Breast epithelium (tissue), 4 donors: ENCODE results near the gene HCN1. TPM values are rescaled to one million over a fixed set of nuclear protein-coding genes. Genes with fewer than 3 reads are reported as not detected.

ENCODE experiments used
- DNase-seq, 2 donors: peaks; one replicate each; pipeline ENCODE4 v3.0.0-alpha.2; 2019; ENCODE audit warnings: low spot score in 2 of 2
- H3K27ac ChIP-seq, 2 donors: fragments of 200-600 bp; sonication (generic) in 1 of 2; one replicate each; pipeline ENCODE4 v1.5.1; 2016 to 2019; ENCODE audit warnings: mild to moderate bottlenecking in 1 of 2
- H3K27me3 ChIP-seq, 2 donors: fragments of 200-600 bp; sonication (generic) in 1 of 2; one replicate each; pipeline versions ENCODE4 v1.5.1 to v1.6.0; 2017 to 2019; ENCODE audit warnings: control low read depth in 1 of 2, mild to moderate bottlenecking in 1 of 2
- H3K36me3 ChIP-seq: fragments of 200-600 bp; one replicate; pipeline ENCODE4 v1.5.1; 2019
- H3K4me1 ChIP-seq, 2 donors: fragments of 200-600 bp; sonication (generic); one replicate each; pipeline ENCODE4 v1.5.1; 2016 to 2019; ENCODE audit warnings: control low read depth in 1 of 2
- H3K4me3 ChIP-seq, 3 donors: fragments of 200-600 bp; sonication (generic); 1 replicate in 2 of 3; 2 replicates in 1 of 3; pipeline ENCODE4 v1.5.1; 2016 to 2019; ENCODE audit warnings: mild to moderate bottlenecking in 3 of 3, moderate library complexity in 2 of 3
- H3K9me3 ChIP-seq, 2 donors: fragments of 200-600 bp; sonication (generic) in 1 of 2; one replicate each; pipeline ENCODE4 v1.5.1; 2016 to 2019; ENCODE audit warnings: control low read depth in 1 of 2
- CTCF ChIP-seq, 3 donors: fragments of 450-650 bp; IDR thresholded peaks; one replicate each; pipeline ENCODE4 v1.5.1; 2016 to 2017; ENCODE audit warnings: antibody characterized with exemption in 3 of 3, mild to moderate bottlenecking in 3 of 3, moderate library complexity in 3 of 3
- POLR2A ChIP-seq: fragments of 450-650 bp; IDR thresholded peaks from one replicate; pipeline ENCODE4 v1.6.1; 2016; ENCODE audit warnings: antibody characterized with exemption, mild to moderate bottlenecking, moderate library complexity
- POLR2AphosphoS5 ChIP-seq, 3 donors: sonication (generic); formaldehyde crosslinking; IDR thresholded peaks; one replicate each; pipeline ENCODE4 v1.6.1; 2017; ENCODE audit warnings: antibody characterized with exemption in 3 of 3
- intact Hi-C: fragments of 100-400 bp; cut with DNase I; formaldehyde crosslinking; loops from one replicate; pipeline ENCODE4 v1.15.1; 2023; ENCODE audit warnings: low total_unique reads
- total RNA-seq, 3 donors: library from RNA; depleted of rRNA; stranded (reverse); fragments of >200 nt; gene quantifications; one replicate each; pipeline ENCODE4 v1.1.0, GENCODE V29; 2016

Gene HCN1
- total RNA-seq, 3 donors from 2014 or later: under 0.01 to 0.33 (median 0.29) TPM

- H3K27ac ChIP-seq: no peak overlapping the region
- H3K36me3 ChIP-seq: no peaks in the 10 kb centered on the region
- H3K9me3 ChIP-seq: no peaks in the 10 kb centered on the region
- peaks cover 0 to 17% of the 10 kb centered on the region in 2 donors for H3K27me3 ChIP-seq
- no peak overlapping the region for H3K4me3 ChIP-seq
- TF ChIP-seq POLR2AphosphoS5 (IDR thresholded peaks at IDR 0.05) (no peak), POLR2A (no peak), CTCF (IDR thresholded peaks at IDR 0.05) (no peak)
- H3K4me1 ChIP-seq: no peaks in the 10 kb centered on the region
- intact Hi-C loops: no loop called here
- no peak for DNase-seq
Observed at GRCh38 chr5:45687701-45688100, 8.5 kb downstream of the HCN1 start.

DNA sequence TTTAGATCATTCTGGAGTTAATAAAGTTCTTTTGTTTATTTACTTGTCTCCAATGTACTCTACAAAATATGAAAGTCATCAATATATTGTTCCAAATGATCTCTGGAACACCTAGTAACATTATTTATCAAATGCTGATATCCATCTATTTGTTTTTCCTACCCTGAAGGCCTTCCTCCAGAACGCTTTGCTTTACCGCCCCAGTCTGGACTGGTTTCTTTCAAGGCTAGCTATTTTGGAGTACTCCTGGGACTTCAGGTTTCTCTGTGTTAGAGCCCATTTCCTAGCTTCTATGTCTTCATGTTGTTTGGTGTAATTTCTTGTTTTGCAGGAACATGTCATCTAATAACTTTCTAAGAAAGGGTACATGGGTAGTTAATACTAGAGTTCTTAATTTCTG lies 9.6 kb downstream of the HCN1 start:
- Histone ChIP-seq H3K27ac (no peak overlapping the region), H3K9me3 (no peaks in the 10 kb centered on the region), H3K4me1 (no peaks in the 10 kb centered on the region), H3K27me3 (peaks cover 0 to 8% of the 10 kb centered on the region in 2 donors), H3K36me3 (no peaks in the 10 kb centered on the region), H3K4me3 (no peak overlapping the region)
- TF ChIP-seq POLR2AphosphoS5 (IDR thresholded peaks at IDR 0.05) (no peak), POLR2A (no peak), CTCF (IDR thresholded peaks at IDR 0.05) (no peak)
- intact Hi-C loops: no loop called here
- DNase-seq: no peak

- H3K4me3 ChIP-seq: no peak overlapping the region
- intact Hi-C loops: no loop called here
- TF ChIP-seq POLR2AphosphoS5 (IDR thresholded peaks at IDR 0.05): no peak
- no peak for TF ChIP-seq POLR2A
- TF ChIP-seq CTCF (IDR thresholded peaks at IDR 0.05): no peak
- no peak overlapping the region for H3K27ac ChIP-seq
- DNase-seq: no peak
- no peaks in the 10 kb centered on the region for H3K27me3 ChIP-seq
- H3K9me3 ChIP-seq: no peaks in the 10 kb centered on the region
- peaks cover 4% of the 10 kb centered on the region for H3K36me3 ChIP-seq
- H3K4me1 ChIP-seq: no peaks in the 10 kb centered on the region
Observed at GRCh38 chr5:45684118-45684517, 12.1 kb downstream of the HCN1 start.

DNA sequence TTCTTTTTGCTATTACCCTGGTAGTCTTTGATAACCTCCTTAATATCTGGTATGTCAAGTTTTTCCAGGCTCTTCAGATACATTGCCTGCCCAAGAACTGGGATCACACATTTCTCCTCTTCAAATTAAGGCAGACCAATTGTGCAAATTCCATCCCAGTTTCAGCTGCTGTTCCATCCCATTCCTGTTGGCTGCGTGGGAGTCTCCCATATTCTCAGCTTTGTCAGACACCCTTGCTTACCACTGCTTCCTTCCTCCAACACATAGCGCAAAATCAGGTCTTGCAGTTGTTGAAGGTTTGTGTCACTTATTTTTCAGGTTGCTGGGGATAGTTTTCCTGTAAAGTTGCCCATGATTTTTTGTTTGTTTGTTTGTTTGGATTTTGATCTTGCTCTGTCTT lies 15.2 kb downstream of the HCN1 start:
- no peak overlapping the region for H3K4me3 ChIP-seq
- no peak overlapping the region for H3K27ac ChIP-seq
- no peak for DNase-seq
- no peaks in the 10 kb centered on the region for H3K9me3 ChIP-seq
- TF ChIP-seq CTCF (IDR thresholded peaks at IDR 0.05): no peak
- TF ChIP-seq POLR2A: no peak
- no peak for TF ChIP-seq POLR2AphosphoS5 (IDR thresholded peaks at IDR 0.05)
- H3K27me3 ChIP-seq: no peaks in the 10 kb centered on the region
- H3K4me1 ChIP-seq: no peaks in the 10 kb centered on the region
- intact Hi-C loops: no loop called here
- H3K36me3 ChIP-seq: peaks cover 4% of the 10 kb centered on the region

GRCh38 chr5:45677524-45677923 lies 18.7 kb downstream of the HCN1 start:
- DNase-seq: no peak
- Histone ChIP-seq H3K4me3 (no peak overlapping the region), H3K4me1 (no peaks in the 10 kb centered on the region), H3K27ac (no peak overlapping the region), H3K36me3 (peaks cover 4% of the 10 kb centered on the region), H3K27me3 (no peaks in the 10 kb centered on the region), H3K9me3 (no peaks in the 10 kb centered on the region)
- intact Hi-C loops: no loop called here
- TF ChIP-seq CTCF (IDR thresholded peaks at IDR 0.05): no peak
- no peak for TF ChIP-seq POLR2A
- TF ChIP-seq POLR2AphosphoS5 (IDR thresholded peaks at IDR 0.05): no peak
